ENCODE data around the gene C20orf204.
"Not testable (repeated sequence)": the region's sequence is repeated elsewhere in the genome, so short reads cannot be mapped to it uniquely, and the experiment has no call there.

Gene C20orf204, protein sequence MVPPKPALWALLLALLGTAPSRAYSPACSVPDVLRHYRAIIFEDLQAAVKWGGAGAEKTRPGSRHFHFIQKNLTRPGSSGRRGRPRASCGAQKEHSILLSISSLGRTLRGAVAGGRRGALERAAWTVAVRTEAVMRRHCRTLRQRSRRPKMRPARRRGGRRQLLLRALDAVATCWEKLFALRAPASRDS

DNA sequence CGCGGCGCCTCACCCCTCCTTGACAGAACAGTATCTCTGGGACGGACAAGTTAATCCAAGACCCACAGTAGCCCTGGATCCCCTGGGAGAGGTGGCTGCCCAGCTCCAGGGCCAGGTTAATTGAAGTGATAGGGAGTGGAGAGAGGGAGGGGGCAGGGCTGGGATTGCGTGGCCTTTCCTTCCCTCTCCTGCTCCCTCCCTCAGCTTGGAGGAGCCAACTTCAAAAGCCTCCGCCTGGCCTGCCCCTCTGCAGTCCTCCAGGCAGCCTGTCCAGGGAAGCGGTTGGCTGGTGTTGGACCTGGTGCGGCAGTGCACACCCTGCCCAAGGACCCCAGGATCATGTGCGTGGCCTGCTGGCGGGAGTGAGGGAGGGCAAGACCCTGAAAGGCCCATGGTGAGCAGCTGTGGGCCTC is at the start of gene C20orf204:
C20orf204 (plus strand) TSS at position 250 of the 413 bp plus-strand sequence; CDS start at position 392, 142 bp downstream.
- no peak for DNase-seq (ENCODE audit: low spot score)

DNA sequence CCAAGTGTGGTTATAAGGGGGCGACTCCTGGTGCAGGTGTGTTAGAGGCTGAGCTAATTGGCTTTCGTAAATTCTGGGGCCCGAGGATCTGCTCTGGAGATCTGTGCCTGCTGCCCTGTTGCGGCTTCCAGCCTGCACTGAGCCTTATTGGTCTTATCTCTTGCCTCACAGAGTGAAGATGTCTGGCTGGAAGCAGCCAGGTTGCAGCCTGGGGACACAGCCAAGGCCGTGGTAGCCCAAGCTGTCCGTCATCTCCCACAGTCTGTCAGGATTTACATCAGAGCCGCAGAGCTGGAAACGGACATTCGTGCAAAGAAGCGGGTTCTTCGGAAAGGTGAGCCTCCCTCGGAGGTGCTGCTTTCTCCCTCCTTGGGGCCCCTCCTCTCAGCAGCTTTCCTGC is 35.1 kb upstream of the C20orf204 start:
- DNase-seq (ENCODE audit: low spot score) = no peak

DNA sequence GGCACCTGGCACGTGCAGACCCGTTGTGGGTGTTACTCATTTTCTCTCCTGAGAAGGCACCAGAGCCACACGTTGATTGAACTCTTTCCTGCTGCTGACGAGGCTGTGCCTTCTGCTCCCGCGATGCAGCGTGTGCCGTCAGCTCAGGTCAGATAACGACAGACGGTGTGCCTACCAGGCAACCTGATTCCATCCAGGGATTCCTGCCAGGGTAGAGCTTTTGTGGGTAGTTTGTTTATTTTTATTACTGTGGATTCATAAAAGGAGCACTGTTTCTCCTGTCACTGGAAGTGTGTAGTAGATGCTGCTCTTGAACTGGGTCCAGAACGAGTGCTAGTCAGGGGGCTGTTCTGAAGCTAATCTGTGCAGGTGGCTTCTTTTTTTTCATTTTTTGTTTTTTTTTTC is 34.4 kb upstream of the C20orf204 start:
- no peak for DNase-seq (ENCODE audit: low spot score)

DNA sequence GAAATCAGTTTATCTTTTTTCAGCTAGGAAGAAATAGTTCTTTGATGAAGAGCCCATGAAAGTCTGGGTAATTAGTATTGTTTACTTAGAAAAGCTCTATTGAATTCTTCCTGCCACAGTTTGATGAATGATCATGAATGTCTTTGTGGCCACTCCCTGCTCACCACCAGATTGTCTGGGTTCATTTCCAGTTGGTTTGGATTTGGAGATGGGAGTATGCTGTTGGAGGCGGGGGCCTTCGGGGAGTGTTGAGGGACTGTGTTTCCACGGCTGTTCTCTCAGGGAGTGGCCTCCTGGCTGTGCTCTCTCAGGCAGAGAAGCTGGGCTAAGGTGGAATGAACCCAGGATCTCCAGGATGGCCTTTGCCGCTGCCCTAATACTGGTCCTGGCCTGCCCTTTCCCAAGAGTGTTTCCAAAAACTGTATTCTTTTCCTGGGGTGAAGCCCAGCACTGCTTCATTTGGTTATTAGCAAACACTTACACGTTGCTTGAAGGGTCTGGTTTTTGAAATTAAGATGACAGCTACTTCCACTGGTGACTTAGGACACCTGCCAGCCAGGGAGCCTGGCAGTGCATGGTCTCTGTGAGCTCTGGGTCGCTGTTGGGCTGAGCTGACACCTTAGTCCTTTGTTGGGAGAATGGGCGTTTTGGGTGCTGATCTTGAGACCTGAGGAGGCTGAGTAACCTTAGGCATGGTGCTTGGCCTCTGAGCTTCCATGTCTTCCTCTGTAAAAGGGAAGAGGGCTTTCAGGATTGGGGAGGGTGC is 31.8 kb upstream of the C20orf204 start:
- no peak for DNase-seq (ENCODE audit: low spot score)

DNA sequence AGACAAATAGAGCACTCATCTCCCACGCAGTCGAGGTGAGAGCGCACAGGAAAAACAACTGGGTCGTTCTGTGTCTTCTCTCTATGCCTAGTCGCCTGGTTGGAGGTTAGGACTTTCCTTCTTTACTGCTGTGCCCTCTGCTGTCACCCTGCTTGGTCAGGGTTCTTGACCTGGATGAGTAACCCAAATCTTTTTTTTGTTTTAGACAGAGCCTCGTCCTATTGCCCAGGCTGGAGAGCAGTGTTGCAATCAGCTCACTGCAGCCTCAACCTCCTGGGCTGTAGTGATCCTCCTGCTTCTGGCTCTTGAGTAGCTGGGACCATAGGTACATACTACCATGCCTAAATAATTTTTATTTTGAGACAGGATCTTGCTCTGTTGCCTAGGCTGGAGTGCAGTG is 30.6 kb upstream of the C20orf204 start:
- no peak for DNase-seq (ENCODE audit: low spot score)

DNA sequence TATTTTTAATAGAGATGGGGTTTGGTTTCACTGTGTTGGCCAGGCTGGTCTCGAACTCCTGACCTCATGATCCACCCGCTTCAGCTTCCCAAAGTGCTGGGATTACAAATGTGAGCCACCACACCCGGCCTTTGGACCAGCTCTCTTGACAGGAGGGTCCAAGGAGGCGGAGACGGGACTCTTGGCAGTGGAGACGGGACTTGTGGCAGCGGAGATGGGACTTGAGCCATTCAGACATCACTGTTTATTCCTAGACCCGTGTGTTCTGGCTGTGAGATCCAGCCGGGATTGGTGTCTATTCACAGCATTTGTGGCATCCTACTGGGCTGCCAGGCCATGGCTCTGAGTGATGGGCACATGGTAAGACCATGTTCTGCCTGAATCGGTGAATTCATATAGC is 29.5 kb upstream of the C20orf204 start:
- DNase-seq (ENCODE audit: low spot score) = no peak

DNA sequence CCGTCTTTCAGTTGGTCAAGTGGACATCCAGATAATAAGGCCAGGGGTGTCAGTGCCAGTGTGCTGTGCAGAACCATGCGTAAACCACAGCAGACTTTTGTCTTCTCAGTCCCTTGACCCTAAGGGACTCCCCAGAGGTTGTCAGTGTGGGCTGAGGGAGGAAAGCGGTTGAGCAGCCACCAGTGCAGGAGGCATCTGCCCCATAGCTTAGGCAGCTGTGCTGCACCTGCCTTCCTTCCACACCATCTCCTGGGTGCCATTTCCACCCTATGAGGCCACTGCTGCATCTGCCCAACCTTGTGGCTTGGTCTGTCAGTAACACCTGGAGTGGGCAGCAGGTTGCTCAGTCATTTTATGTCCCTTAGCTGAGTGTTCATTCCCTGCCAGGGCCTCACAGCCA is 29.1 kb upstream of the C20orf204 start:
- DNase-seq (ENCODE audit: low spot score) = no peak

DNA sequence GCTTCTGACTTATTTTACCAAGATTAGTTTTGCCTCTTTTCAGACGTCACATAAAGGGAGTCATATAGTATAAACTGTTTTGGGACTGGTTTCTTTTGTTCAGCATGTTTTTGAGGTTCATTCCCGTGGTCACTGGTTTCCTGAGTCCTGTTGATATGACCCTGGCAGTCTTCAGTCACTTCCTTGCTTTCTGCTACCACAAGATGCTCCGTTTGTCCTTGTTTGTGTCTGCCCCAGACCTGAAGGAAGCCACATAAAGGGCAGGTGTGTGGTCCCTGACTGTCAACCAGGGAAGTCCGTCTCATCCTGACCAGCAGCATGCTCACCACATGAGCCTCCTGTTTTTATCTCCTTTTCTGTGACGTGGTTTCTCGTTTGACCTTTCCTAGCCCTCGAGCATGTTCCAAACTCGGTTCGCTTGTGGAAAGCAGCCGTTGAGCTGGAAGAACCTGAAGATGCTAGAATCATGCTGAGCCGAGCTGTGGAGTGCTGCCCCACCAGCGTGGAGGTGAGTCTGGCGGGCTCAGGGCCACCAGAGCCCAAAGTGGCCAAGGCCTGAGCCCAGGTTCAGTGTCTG is 26.1 kb upstream of the C20orf204 start:
- no peak for DNase-seq (ENCODE audit: low spot score)

DNA sequence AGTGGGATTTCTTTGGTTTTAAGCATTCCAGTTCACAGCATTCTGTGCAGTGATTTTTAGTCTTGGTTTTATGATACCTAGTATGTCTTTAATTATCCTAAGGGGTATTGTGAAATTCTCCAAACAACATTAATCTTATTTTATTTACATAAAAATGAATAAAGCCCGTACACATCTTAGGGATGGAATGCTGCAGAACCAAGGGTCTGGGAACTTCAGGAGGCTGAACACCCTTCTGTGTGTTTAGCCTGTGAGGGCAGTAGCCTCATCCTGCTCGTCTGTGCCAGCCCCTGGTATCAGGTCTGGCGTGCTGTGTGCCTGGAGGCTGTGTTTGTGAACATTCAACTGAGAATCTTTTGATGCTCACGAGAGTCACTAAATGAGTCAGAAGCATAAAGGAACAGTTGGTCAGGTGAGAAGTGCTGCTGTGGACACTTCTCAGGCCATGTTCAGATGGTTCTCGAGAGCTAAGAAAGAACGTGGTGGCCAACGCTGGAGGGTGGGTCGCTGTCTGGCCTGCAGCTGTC is 25.2 kb upstream of the C20orf204 start:
- DNase-seq (ENCODE audit: low spot score) = no peak

DNA sequence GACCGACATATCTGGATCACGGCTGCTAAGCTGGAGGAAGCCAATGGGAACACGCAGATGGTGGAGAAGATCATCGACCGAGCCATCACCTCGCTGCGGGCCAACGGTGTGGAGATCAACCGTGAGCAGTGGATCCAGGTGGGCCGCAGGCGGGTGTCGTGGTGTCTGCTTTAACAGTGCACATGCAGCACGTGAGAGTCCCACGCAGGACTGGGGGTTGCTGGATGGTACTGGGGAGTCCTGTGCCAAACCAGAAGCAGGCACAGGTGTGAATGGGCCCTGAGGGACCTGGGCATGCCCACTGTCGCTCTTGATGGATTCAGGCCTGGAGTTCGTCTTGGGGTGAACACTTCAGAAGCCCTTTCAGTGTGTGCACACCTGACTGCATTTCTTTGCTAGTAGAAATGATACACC is 24.6 kb upstream of the C20orf204 start:
- DNase-seq (ENCODE audit: low spot score) = no peak

DNA sequence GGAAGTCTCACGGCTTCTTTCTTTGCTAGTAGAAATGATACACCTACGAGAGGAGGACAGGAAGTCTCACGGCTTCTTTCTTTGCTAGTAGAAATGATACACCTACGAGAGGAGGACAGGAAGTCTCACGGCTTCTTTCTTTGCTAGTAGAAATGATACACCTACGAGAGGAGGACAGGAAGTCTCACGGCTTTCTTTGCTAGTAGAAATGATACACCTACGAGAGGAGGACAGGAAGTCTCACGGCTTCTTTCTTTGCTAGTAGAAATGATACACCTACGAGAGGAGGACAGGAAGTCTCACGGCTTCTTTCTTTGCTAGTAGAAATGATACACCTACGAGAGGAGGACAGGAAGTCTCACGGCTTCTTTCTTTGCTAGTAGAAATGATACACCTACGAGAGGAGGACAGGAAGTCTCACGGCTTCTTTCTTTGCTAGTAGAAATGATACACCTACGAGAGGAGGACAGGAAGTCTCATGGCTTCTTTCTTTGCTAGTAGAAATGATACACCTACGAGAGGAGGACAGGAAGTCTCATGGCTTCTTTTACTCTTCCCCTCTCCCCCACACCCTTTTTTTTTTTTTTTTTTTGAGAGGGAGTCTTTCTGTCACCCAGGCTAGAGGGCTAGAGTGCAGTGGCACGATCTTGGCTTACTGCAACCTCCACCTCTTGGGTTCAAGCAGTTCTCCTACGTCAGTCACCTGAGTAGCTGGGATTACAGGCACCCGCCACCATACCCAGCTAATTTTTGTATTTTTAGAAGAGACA is 23.4 kb upstream of the C20orf204 start:
- not testable (repeated sequence) for DNase-seq (ENCODE audit: low spot score)

DNA sequence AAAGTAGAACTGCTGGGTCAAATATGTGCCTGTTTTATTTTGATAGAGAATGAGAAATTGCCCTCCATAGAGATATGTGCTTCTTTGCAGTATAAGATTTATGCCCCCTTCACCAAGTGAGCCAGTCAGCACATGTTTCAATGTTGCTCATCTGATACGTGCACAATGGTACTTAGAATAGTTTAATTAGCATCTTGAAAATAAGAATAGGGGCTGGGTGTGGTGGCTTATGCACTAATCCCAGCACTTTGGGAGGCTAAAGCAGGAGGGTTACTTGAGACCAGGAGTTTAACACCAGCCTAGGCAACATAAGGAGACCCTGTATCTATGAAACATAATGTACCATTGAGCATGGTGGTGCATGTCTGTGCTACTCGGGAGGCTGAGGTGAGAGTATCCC is 20.3 kb upstream of the C20orf204 start:
- DNase-seq (ENCODE audit: low spot score) = no peak

DNA sequence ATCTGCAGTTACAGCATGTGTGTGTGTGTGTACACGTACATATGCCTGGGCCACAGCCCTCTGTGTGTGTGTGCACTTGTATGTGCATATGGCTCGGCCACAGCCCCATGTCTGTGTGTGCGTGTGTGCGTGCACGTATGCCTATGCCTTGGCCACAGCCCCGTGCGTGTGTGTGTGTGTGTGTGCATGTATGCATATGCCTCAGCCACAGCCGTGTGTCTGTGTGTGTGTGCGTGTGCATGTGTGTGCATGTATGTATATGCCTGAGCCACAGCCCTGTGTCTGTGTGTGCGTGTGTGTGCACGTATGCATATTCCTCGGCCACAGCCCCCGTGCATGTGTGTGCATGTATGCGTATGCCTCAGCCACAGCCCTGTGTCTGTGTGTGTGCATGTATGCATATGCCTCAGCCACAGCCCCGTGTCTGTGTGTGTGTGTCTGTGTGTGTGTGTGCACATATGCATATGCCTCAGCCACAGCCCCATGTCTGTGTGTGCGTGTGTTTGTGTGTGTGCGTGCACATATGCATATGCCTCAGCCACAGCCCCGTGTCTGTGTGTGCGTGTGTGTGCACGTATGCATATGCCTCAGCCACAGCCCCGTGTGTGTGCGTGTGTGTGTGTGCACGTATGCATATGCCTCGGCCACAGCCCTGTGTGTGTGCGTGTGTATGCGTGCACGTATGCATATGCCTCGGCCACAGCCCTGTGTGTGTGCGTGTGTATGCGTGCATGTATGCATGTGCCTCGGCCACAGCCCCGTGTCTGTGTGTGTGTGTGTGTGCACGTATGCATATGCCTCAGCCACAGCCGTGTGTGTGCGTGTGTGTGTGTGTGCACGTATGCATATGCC is 14.6 kb upstream of the C20orf204 start:
- DNase-seq (ENCODE audit: low spot score) = no peak

DNA sequence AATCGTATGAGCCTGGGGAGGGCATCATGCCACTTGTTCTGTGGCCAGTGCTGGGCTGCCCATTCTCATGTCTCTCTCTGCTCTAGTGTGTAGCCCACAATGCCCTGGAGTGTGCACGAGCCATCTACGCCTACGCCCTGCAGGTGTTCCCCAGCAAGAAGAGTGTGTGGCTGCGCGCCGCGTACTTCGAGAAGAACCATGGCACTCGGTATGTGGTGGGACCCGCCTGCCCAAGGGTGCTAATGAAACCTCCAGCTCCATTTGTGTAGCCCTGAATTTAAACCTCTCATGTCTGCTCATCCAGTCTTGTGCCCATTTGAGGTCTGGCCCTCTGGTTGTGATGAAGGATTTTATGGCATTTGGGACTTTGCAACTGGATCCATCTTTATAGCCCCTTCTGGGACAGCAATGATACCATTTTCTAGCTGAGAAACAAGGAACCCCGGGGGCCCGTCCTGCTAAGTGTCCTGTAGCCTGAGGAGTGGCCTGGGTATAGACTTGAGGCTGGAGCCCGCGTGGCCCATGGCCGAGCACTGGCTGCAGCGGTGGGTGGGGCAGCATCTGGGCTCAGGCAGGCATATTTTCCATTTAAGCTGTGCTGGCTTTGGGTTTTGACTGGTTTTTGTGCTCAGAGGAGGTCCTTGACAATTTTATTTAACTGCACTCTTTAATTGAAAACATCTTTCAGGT is 13.2 kb upstream of the C20orf204 start:
- no peak for DNase-seq (ENCODE audit: low spot score)

DNA sequence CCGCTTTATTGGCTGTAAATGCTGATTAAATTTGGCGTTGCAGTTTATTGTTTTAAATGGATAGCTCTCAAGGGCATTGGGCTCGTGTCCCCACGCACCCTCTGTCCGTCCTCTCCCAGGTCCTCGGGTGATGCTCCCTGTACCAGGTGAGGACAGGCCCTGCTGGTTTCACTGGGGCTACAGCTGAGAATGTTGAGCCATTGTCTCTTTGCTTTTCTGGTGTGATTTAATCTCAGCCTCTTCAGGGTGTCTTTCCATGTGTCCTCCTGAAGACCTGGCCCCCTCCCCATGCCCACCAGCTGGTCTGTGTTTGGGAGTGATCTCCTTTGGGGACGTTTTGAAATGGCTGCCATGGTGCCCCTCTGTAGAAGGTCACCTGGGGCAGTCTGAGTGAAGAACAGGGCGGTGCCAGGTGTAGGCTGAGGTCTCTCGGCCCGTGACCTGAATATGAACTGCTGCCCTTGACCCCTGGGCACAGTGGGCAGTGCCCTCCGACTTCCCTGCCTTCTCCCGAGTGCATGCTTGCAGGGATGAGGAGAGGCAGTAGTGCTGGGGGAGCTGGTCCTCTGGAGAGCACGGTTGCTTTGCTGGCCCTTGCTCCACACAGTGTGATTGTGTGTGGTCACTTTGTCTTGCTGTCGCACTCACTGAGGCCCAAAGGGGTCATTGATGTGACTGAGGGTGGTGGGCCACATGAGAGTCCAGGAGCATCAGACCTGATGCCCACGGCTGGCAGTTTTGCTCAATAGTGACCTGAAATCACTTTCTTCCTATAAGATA is 12.4 kb upstream of the C20orf204 start:
- DNase-seq (ENCODE audit: low spot score) = no peak

DNA sequence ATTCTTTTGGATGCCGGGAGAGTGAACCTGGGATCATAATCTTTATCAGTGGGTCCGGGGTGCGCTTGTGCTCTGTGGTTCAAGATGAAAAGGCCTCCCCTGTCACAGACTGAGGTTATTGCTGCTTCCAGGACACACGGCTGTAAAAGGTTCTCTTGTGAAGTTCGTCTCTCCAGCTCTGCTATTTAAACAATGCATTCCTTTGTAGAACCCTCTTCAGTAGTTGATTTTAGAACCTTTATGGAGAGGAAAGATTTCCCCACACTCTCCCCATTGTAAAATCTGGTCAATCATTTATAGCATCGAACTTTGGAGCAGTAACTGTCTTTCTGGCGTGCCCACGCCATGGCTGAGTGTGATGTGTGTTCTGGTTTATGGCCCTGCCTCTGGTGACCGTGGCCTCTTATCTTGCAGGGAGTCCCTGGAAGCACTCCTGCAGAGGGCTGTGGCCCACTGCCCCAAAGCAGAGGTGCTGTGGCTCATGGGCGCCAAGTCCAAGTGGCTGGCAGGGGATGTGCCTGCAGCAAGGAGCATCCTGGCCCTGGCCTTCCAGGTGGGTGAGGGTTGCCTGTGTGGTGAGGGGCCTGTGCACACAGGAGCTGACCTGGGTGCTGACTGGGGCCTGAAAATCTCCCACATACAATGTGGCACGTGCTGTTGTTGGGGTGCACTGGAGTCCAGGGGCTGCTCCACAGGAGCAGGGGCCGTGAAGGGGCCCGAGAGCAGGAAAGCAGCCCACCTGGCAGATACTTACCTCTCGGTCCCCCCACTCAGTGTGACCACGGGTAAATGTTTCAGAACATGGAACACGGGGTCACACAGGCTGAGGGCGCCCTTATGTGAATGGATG is 11.6 kb upstream of the C20orf204 start:
- no peak for DNase-seq (ENCODE audit: low spot score)

DNA sequence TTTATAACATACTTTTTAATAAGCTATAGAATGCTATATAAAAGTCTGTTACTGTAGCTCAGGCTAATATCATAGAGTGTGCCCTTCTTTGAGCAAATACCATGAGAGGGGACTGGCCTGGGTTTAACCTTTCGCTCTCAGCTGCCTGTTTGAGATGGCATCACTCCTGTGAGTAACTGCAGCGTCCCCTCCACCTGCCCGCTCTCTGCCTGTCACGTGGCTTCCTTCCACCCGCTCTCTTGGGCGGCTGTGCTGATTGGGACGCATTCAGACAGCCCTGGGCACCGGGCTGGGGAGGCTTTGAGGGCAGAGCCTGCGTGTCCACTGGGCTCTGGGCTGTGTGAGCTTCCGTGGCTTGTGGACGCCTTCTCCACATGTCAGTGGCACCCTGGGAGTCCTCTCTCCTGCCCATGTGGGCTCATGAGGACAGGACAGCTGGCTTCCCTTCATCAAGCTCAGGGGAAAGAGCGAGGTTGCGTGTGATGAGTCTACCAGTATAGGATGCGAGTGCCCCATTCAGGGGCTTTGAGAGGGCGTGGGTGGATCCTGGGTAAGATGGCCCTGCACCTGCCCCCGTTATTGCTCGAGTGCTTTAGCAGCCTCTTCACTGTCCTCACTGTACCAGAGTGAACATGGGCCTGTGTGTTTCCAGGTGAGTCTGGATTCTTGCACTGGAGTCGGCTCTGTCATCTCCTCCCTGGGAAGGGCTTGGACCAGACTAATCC is 10.7 kb upstream of the C20orf204 start:
- DNase-seq (ENCODE audit: low spot score) = no peak

DNA sequence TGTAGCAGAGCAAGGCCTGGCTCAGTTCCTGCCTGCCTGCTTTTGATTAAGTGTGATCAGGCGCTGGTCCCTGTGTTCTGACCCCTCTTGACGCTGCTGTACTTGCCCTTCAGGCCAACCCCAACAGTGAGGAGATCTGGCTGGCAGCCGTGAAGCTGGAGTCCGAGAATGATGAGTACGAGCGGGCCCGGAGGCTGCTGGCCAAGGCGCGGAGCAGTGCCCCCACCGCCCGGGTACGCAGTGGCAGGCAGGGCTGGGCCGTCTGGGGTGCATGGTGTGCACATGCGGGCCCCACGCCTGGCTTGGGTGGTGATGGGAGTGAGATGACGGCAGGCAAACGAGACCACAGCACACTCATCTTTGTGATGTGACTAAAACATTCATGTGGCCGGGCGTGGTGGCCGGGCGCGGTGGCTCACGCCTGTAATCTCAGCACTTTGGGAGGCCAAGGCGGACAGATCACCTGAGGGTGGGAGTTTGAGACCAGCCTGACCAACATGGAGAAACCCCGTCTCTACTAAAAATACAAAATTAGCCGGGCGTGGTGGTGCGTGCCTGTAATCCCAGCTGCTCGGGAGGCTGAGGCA is 10.1 kb upstream of the C20orf204 start:
- DNase-seq (ENCODE audit: low spot score) = no peak
